NK-92 treated with Interleukin-12 subunit alpha and Interleukin-12 subunit beta, amount 100 ng/mL, for 24 hours (cell line): Measurements from ENCODE around the gene LRCOL1.

Experiments
- DNase-seq: peaks from one replicate; lab custom pipeline; 2025; lab: John Stamatoyannopoulos, UW

LRCOL1 gene

DNA sequence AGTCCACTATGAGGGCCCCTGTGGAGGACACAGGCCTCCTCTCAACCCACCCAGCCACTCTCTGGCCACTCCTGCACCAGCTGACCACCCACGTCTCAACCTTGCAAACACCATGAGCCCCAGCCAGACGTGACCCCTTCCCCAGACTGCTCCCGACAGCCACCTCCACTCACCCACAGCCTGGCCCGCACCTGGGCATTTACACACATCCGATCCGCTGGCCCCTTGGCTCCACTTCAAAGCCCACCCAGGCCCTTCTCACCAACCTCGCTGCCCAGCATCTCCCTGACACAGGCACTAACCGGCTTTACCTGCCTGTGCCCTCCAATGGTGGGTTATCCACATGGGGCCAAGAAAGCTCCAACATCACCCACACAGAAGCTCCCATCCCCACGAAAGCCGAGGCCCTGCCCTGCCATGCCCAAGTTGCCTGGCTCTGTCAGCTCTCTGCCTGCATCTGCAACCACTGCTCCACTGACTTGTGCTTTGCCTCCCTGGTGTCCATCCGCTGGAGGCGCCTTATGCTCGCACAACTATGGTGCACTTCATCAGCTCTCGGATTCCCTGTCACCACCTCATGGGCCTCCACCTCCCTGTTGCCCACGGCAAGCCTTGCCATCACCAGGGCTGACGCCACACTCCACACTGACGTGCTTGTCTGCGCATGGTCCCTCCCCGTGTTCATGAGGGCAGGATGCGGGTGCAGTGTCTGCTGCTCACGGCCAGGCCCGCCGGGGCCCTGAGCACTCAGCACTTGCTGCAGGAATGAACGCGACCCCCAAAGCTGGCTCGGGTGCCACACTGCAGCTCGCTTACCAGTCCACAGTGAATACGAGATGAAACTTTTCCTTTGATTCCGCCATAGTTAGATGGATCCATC lies 24.9 kb upstream of the LRCOL1 start:
- no peak for DNase-seq

DNA sequence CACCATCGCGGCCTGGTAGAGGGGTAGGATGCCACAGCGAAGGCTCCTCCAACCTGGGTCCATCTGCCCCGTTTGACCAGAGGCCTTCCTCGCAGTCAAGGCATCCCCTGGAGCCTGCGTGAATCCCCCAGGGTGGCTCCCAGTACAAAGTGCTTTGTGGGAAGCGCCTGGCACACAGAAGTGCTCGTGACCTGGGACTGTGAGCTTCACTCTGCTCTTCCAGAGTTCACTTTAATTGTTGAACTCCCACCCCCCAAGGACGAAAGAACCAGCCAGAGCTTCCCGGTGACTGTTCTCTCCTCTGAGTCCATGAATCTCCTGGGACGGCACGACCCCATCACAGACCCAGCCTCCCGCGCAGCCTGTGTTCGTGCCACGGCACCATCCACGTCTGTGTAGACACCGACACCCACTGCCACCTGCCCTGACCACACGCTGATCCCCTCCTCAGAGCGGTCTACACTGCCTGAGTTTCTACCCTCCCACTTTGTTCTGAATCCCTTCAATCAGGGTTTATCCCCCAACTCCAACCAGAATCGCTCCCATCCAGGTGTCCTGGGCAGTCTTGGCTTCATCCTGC lies 24.1 kb upstream of the LRCOL1 start:
- DNase-seq, result no peak

- no peak for DNase-seq
These were observed 23.5 kb upstream of the LRCOL1 start for GRCh38 chr12:132633901-132634300.

- DNase-seq, result no peak
These were observed 23.0 kb upstream of the LRCOL1 start for GRCh38 chr12:132633398-132633797.

DNA sequence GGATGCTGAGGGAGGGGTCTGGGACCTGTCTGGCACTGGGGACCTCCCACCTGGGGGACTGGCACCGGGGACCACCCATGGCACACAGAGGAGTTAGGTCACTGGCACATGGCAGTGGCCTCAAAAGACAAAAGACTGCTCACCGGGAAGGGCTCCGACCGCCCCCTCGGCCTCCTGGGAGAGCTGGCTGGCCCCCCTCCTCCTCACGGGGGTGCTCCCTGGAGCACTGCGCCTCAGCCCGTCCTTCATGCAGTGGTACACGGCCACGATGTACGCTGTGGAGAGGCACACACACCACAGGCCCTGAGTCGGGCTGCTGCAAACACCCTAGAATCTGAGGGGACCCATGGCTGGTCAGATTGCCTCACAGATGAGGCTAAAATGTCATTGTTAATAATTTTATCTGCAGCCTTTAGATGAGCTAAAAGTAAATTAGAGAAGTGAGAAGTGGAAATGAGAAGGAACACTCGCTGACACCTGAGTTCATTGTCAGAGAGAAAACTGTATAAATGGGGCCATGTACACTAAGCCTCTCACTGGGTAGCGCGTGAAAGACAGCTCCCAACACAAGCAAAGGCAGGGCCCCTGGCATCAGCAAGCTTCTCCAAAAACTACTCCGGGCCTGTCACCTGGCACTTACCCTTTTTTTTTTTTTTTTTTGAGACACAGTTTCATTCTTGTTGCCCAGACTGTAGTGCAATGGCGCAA lies 22.3 kb upstream of the LRCOL1 start:
- no peak for DNase-seq

- DNase-seq, result no peak
These were observed 21.3 kb upstream of the LRCOL1 start for GRCh38 chr12:132631666-132632065.

GRCh38 chr12:132630672-132631071 lies 20.3 kb upstream of the LRCOL1 start:
- no peak for DNase-seq

DNA sequence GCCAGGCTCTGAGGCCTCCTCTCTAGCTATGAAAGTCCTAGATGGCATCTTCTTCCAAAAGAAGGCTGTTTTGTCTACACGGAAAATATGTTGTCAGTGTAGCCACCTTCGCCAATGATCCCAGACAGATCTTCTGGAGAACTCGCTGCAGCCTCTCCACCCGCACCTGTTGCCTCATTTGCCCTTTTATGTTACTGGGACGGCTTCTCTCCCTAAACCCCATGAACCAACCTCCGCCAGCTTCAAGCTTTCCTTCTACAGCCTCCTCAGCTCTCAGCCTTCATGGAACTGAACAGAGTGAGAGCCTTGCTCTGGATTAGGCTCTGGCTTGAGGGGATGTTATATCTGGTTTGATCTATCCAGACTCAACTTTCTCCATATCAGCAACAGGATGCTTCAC lies 18.9 kb upstream of the LRCOL1 start:
- no peak for DNase-seq

- no peak for DNase-seq
These were observed 15.5 kb upstream of the LRCOL1 start for GRCh38 chr12:132625731-132626430.

- DNase-seq, result no peak
These were observed 14.7 kb upstream of the LRCOL1 start for GRCh38 chr12:132624910-132625630.

- no peak for DNase-seq
These were observed 13.9 kb upstream of the LRCOL1 start for GRCh38 chr12:132624186-132624855.

- DNase-seq, result no peak
These were observed 12.9 kb upstream of the LRCOL1 start for GRCh38 chr12:132623072-132623869.

GRCh38 chr12:132622437-132623071 lies 12.2 kb upstream of the LRCOL1 start:
- DNase-seq, result no peak

- DNase-seq, result no peak
These were observed 11.5 kb upstream of the LRCOL1 start for GRCh38 chr12:132621657-132622435.

DNA sequence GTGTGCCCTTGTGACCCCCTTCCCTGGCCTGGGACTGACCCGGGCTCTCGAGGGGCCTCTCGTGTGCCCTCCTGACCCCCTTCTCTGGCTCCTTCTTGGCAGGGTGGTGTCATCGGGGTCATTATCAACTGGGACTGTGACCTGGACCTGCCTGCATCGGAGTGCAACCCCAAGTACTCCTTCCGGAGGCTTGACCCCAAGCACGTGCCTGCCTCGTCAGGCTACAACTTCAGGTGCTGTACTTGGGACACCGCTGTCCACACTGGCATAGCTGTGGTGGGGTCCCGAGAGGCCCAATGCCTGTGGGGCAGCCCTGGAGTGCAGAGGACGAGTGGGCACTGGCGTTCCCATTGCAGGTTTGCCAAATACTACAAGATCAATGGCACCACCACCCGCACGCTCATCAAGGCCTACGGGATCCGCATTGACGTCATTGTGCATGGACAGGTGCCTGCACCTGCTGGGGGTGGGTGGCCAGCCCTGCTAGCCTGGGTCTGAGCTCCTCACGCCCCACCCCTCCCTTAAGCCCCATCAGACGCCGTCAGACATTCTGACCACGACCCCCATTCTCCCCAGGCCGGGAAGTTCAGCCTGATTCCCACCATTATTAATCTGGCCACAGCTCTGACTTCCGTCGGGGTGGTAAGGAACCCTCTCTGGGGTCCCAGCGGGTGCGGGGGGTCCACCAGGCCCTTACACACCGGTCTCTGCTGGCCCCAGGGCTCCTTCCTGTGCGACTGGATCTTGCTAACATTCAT lies 10.7 kb upstream of the LRCOL1 start:
- DNase-seq, result no peak

DNA sequence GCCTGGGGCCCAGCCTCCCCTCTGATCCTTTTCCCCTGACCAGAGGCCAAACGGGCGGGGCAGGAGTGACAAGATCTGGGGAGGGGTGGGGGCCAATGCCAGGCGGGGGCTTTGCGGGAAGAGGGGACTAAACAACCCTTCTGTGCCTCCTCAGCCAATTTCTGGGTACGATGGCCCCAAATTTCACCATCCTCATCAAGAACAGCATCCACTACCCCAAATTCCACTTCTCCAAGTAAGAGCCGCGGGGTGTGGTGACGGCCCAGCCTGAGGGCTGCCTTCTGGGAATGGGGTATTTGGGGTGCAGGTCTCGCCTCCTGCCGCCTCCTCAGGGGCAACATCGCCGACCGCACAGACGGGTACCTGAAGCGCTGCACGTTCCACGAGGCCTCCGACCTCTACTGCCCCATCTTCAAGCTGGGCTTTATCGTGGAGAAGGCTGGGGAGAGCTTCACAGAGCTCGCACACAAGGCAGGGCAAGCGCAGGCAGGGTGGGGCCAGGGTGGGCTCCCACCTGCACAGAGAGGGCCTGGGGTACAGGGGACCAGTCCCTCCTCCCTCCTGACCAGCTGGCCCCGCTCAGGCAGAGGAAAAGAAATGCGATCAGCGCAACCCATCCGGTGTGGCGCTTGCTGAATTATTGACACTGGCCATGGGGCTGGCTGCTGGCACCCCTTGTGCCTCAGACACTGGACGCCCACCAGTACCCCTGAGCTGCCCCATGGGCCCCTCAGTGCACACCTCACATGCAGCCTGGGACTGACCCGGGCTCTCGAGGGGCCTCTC lies 9.9 kb upstream of the LRCOL1 start:
- no peak for DNase-seq

- no peak for DNase-seq
These were observed 9.2 kb upstream of the LRCOL1 start for GRCh38 chr12:132619386-132620112.
